GM12874 (cell line): ENCODE results near the gene USP35.

Source experiments
- TF ChIP-seq, protein P1 (sequence below): IDR thresholded peaks from 2 replicates; pipeline ENCODE4 v1.5.1; 2011; ENCODE audit warnings: low read depth, mild to moderate bottlenecking, control low read depth, low read length, moderate library complexity; ENCODE audit not compliant: insufficient read depth

USP35 gene

DNA sequence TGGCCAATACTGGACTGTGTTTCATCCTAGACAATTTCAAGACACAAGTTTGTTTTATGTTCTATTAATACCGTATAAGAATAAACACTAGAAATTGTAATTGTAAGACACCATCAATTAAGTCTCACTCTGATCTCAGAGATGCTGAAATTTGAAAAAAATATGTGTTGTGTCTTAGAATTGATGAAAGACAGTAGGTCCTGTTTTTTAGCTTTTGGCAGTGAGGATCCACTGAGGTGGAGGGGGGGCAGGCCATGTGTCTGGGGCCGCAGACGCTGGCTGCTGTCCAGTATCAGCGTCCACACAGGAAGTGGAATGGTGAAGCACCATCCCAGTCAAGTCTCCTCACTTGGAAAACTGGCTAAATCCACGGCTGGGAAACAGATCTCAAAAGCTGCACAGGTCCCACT, 26.8 kb upstream of the USP35 start:
- TF ChIP-seq, protein P1, sequence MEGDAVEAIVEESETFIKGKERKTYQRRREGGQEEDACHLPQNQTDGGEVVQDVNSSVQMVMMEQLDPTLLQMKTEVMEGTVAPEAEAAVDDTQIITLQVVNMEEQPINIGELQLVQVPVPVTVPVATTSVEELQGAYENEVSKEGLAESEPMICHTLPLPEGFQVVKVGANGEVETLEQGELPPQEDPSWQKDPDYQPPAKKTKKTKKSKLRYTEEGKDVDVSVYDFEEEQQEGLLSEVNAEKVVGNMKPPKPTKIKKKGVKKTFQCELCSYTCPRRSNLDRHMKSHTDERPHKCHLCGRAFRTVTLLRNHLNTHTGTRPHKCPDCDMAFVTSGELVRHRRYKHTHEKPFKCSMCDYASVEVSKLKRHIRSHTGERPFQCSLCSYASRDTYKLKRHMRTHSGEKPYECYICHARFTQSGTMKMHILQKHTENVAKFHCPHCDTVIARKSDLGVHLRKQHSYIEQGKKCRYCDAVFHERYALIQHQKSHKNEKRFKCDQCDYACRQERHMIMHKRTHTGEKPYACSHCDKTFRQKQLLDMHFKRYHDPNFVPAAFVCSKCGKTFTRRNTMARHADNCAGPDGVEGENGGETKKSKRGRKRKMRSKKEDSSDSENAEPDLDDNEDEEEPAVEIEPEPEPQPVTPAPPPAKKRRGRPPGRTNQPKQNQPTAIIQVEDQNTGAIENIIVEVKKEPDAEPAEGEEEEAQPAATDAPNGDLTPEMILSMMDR = no peak

DNA sequence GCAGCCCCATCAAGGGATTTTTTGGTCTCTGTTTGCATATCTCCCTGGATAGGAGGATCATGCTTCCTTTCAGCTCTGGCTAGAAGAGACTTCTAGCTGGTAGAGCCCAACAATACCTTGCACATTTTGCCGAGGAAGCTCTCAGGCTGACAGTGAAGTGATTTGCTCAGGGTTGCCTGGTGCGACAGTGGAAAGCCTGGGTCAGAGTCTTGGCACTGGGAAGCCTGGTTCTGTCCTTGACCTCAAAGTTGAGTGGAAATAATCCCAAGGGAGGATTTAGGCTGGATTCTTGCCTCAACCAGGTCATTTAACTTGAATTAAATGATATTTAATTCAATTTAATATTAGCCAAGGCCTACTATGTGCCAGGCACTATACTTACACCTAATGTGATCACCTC, 24.9 kb upstream of the USP35 start:
- TF ChIP-seq, protein P1 = no peak

DNA sequence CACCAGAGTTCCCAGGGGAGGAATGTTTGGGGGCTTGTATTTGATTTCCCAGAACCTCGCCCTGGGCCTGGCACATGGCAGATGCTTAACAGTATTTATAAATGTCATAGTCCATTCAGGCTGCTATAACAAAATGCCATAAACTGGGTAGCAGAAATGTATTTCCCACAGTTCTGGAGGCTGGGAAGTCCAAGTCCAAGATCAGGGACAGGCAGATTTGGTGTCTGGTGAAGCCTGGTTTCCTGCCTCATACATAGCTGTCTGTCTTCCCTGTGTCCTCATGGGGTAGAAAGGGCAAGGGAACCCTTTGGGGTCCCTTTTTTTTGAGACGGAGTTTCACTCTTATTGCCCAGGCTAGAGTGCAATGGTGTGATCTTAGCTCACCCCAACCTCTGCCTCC, 24.2 kb upstream of the USP35 start:
- TF ChIP-seq, protein P1 = no peak

DNA sequence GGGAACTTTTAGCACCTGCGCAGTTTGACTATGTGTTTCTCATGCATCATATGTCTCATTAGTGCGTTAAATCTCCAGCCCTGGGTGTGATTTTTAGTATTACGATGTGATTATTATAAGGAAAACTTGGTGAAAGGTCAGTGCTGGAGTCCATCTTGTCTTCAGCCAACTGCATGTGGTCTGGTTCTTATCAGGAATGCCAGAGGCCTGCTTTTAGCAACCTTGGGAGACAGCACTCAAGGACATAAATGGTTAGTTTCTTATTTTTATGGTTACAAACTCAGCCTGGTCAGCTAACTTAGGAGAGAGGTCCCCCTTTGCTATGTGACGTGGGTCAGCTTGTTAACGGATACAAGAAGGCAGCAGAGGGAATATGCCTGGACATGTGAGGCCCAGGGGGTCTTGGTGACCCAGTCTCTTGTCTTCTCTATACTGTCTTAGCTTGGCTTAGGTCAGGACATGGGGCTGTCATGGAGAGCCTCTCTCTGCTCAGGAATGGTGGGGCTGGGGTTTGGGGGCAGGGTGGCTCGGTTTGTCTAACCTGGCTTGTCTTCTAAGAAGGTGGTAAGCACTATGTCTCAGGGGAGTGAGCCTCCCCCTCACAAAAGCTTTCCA, 21.8 kb upstream of the USP35 start:
- TF ChIP-seq, protein P1 = no peak

DNA sequence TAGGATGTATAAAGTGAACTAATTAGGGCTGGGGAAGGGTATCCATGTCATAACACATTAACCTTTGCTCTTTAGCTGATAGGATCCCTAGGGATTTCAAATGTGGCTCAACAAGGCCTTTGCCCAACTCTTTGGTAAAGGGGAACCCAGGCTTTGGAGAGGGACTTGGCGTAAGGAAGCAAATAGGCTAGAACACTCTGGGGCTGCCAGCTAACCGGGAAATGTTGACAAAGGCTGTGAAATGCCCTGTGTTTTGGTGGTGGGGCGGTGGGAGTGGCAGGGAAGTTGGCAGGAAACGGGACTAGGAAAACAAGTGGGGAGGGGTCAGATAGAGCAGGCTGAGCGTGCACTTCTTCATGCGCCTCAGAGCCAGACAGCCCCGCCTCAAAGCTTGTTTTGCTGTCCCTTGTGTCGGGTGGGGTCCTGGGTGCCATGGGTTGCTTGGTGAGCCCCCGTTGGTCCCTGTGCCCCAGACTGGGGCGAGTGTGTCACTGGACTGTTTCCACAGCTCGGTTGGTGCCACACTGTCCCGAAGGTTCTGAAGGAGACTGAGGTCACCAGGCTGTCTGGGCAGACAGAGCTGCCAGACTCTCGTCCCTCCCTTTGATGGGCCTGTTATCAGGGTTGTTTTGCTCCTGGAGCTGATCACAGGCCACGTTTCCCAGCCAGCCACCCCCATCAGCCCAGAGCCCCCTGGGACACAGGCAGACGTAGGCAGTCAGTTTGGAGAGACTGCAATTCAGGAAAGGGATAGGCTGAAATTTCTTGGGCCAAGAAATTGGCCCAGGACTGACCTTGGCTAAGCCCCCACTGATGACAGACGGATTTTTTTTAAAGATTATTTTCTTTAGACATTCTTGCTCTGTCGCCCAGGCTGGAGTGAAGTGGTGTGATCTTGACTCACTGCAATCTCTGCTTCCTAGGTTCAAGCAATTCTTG, 19.9 kb upstream of the USP35 start:
- TF ChIP-seq, protein P1 = no peak

DNA sequence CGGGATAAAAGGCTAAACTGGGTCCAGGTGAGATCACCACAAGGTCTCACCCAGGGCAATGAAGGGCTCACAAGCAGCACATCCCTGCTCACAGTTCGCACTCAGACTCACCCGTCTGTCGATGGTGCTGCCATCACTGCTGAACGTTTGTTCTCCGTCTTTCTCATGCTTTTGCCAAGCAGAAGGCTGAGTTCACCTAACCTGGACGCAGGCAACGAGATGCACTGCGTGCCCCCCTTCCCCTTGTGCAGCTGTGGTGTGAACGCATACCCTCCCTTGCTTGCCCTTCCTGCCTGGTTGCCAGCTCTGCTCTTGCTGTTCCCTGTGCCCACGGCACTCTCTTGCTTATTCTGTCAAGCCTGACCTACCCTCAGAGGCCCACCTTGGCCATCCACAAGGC, 18.3 kb upstream of the USP35 start:
- TF ChIP-seq, protein P1 = no peak

DNA sequence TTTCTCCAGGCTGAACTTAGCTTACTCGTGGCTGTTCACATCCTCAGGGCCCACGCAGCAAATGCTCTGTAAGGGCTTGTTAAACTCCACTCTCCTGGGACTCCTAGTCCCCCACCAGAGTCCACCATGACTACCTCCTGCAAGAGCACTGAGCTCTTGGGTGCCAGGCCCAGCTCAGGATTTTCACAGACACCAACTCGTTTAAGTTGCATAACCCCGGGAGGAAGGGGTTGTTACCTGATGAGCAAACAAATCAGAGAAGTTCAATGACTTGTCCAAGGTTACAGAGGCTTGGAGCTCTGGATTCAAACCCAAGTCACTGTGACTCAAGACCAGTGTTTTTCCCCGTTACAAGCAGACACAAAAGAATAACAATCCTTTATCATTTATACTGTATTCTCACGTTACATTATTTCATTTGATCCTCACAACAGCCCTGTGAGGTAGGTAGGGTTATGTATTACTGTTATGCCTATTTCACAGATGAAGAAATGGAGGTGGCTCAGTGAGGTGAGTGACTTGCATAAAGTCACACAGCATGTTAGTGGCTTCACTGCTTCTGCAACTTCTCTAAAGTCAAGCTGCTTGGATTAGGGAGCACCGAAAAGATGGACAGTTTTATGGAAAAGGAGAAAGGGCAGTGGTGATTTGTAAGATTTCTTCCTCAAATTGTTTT, 17.7 kb upstream of the USP35 start:
- TF ChIP-seq, protein P1 = no peak
